Fibroblast of skin of left quadriceps (primary cell): Measurements from ENCODE around the gene ERBB4.

ENCODE experiments used
- DNase-seq, 2 experiments: peaks; one replicate each; pipeline ENCODE4 v3.0.0-alpha.2; 2013; ENCODE audit warnings: low read depth in 2 of 2

The ERBB4 gene

DNA sequence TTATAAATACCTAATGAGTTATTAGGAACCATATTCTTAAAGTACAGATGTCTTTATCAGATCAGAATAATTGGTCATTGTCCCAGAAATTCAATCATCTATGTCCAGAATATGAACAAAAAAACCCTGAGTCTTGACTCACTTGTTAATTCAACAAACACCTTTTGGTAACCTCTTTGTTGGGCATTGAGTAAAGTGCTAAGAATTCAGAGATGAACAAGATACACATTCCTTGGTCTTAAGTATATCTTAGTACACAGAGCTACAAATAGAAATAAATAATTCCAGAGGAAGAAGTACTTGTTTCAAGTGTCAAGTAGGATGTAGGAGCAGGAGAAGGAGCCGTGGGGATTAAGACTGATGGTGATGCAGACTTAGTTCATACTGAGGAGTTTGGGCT, 1184.1 kb downstream of the ERBB4 start:
- DNase-seq, result no peak

DNA sequence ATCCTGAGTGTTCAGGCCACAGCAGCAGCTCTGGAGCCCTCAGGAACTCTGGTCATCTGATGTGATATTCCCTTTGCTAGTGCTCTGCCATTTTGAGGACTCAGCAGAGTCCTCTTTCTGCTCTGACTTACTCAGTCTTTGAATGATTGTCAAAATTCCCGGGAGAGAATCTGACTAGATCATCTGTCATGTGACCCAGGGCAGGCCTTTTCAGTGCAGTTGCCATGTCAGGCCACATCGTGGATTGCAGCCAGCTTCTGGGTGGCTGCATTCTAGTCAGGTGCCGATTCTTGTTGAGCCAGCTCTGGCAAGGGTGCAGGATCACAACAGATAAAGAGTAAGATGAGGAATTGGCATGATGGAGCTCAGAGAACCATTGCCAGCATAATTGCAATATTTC, 1186.6 kb downstream of the ERBB4 start:
- no peak for DNase-seq

DNA sequence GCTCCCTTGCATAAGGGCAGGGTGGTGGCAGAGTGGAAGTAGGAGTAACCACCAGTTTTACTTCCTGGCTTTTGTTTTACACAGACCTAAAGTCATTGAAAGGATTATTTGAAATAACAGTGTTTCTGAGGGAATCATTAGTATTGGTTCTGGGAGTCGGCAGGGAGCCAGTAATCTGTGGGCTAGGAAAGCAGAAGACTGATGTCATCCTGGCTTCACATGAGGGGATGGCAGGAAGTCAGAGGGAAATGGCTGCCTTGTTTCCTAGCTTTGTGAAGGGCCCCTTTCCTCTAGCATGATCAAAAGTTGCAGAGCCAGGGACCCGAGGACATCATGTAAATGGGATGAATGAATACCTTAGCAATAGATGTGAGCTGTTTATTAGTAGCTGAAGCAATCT, 1189.6 kb downstream of the ERBB4 start:
- no peak for DNase-seq

DNA sequence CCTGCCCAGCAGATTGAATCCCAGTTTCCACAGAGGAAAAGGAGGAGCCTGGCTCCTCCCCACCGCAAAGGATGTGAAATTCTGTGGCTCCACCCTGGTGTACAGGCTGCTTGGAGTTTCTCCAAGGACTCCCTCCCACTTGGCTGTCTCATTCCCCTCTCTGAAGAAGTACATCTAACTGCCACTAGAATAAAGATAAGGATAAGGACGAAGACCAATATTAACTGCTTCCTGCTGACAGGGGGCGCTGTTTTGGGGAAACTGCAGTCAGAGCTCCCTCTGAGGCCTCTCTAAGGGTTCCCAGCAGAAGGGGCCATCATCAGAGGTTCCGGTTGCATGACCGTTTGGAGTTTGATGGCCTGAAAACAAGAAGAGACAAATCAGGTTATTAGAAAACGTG, 1191.3 kb downstream of the ERBB4 start:
- no peak for DNase-seq

DNA sequence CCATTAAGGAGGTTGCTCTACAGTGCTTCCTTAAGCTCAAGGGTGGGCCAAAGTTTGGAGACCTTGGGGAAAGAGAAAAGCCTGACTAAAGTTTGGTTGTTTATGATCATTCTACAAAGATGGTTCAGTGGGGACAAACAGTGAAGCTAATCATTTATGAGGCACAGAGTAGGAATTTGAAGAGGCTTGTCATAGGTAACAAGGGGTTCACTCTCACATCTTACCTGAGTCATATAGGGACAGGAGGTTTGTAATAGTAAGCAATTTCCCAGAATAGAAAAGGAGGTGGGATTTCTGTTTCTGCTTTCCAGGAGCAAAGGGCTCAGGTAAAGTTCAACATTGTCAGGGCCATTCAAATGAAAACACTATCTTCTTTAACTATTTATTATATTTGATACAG, 1194.3 kb downstream of the ERBB4 start:
- no peak for DNase-seq

DNA sequence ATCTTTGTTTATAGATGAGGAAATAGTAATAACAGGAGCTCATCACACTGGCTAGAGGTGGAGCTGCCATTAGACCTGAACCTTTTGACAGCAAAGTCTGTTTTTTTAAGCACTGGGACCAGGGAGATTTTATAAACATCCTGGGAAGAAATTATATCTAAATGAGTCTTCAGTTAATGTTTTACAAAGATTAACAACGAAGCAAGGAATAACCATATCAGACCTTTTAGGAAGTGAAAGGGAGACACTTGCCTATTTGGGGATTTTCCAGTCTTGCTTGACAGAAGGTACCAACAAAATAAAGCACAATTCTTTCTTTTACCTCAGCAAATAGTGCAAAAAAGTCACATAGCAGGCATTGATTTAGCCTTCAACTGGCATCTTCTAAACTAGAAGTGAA, 1205.2 kb downstream of the ERBB4 start:
- DNase-seq, result no peak

DNA sequence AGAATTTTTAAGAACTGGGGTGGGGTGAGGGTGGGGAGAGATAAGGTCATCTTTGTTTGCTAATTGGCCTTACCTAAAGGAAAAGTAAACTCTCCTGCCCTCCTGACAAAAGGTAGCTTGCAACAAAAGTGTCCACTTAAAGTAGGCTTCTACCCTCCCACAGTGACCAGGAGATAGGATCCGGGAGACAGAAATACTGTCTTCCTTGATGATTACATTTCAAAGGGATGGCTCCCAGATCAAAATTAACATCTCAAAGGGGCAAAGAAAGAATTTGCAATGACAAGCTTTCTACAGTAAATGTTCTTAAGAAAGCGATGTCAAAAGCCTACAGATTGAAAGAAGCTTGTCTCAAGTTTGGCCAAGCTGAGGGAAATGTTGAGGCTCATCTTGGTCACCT, 1206.9 kb downstream of the ERBB4 start:
- no peak for DNase-seq

DNA sequence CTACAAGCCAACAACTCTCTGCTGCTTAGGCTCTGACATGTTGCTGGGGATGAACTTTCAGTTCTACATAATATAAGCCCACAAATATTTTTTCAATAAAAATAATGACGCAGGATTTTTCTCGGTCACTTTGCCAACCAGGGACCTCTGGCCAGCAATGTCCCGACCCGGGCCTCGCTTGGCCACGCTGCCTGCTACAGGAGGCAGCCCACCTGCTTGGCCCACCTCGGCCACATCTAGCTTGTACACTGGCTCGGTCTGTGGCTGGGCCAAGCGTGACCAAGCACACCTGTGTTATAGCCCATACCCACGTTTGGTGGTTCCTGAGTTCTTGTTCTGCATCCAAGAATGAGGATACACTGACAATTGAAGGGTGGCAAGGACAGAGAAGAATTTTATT, 1208.7 kb downstream of the ERBB4 start:
- DNase-seq, result no peak

DNA sequence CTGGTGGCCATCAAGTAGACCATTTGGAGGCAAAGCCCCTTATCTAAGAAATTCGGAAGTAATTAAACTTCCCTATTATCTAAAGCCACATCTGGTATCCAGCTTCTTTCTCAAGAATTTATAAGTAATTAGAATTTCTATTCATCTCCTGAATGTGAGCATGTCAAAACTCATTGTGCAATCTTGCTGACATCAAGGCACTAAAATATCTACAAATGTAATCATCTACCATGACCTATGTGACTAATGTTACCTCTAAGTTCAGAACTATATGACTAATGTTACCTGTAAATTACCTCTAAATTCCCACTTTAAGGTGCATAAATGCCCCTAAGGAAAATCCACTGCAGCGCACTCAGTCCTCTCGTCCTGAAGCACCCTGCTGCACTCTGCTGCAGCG, 1209.2 kb downstream of the ERBB4 start:
- DNase-seq, result no peak

DNA sequence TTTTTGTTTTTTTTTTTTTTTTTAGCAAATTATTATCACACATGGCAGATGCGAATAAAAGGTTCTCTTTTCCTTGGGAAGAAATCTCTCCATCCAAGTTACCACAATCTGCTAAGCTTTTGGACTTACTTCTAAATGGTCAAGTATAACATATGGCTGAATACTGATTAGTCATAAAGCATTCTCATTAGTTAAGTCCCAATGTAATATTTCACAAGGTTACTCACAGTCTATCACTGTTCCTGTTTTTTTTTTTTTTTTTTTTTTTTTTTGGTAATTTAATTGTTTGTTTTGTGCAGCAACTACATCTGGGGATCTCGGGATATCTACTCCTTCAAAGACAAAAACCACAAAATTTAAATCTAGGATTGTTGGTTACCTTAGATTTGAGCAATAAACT, 1210.5 kb downstream of the ERBB4 start:
- no peak for DNase-seq
